SK-N-SH treated with all-trans-retinoic acid at 6 μM for 48 hours (cell line): Measurements from ENCODE around the gene TTYH3.
"Not testable (repeated sequence)": the region's sequence is repeated elsewhere in the genome, so short reads cannot be mapped to it uniquely, and the experiment has no call there.

Experiments
- ATAC-seq: fragments of 200-7000 bp; cut with Tn5 transposase; 3 replicates; pipeline ENCODE4 v1.9.1; 2020; ENCODE audit warnings: mild to moderate bottlenecking, moderate library complexity
- ARNTL ChIP-seq: fragments of 450-650 bp; formaldehyde crosslinking; IDR thresholded peaks from 2 replicates; pipeline ENCODE4 v1.5.0; 2020; ENCODE audit warnings: low read depth, mild to moderate bottlenecking, moderate library complexity, borderline replicate concordance
- BACH2 ChIP-seq: fragments of 250-450 bp; sonication (Bioruptor Pico); IDR thresholded peaks from 2 replicates; pipeline ENCODE4 v1.9.0; 2021; ENCODE audit warnings: mild to moderate bottlenecking, borderline replicate concordance
- CSDC2 ChIP-seq: fragments of 250-450 bp; sonication (Bioruptor Pico); IDR thresholded peaks from 2 replicates; pipeline ENCODE4 v1.5.0; 2020; ENCODE audit warnings: mild to moderate bottlenecking, moderate library complexity
- CSRNP3 ChIP-seq: fragments of 250-450 bp; sonication (Bioruptor Pico); IDR thresholded peaks from 2 replicates; pipeline ENCODE4 v1.5.1; 2021; ENCODE audit warnings: mild to moderate bottlenecking, moderate library complexity
- ESRRG ChIP-seq: fragments of 250-450 bp; sonication (Bioruptor Pico); IDR thresholded peaks from 2 replicates; pipeline ENCODE4 v1.6.1; 2021; ENCODE audit warnings: mild to moderate bottlenecking
- GLIS3 ChIP-seq: fragments of 250-450 bp; sonication (Bioruptor Pico); IDR thresholded peaks from 2 replicates; pipeline ENCODE4 v1.5.0; 2020; ENCODE audit warnings: mild to moderate bottlenecking, moderate library complexity
- ISL1 ChIP-seq: fragments of 250-450 bp; sonication (Bioruptor Pico); IDR thresholded peaks from 2 replicates; pipeline ENCODE4 v2.1.2; 2022; ENCODE audit warnings: mild to moderate bottlenecking, moderate library complexity
- OSR1 ChIP-seq: fragments of 250-450 bp; sonication (Bioruptor Pico); IDR thresholded peaks from 2 replicates; pipeline ENCODE4 v1.8.0; 2022; ENCODE audit warnings: moderate library complexity, mild to moderate bottlenecking, inconsistent platforms
- PPARA ChIP-seq: fragments of 250-450 bp; sonication (Bioruptor Pico); IDR thresholded peaks from 2 replicates; pipeline ENCODE4 v1.5.0; 2020; ENCODE audit warnings: mild to moderate bottlenecking, borderline replicate concordance
- RARB ChIP-seq: fragments of 250-450 bp; sonication (Bioruptor Pico); IDR thresholded peaks from 2 replicates; pipeline ENCODE4 v1.8.0; 2021; ENCODE audit warnings: mild to moderate bottlenecking, moderate library complexity
- SNAI2 ChIP-seq: fragments of 250-450 bp; sonication (Bioruptor Pico); IDR thresholded peaks from 2 replicates; pipeline ENCODE4 v1.5.0; 2020; ENCODE audit warnings: mild to moderate bottlenecking, moderate library complexity
- TCF4 ChIP-seq: fragments of 250-450 bp; sonication (Bioruptor Pico); IDR thresholded peaks from 2 replicates; pipeline ENCODE4 v1.8.0; 2021; ENCODE audit warnings: mild to moderate bottlenecking, moderate library complexity, borderline replicate concordance
- TOX ChIP-seq: fragments of 250-450 bp; sonication (Bioruptor Pico); IDR thresholded peaks from 2 replicates; pipeline ENCODE4 v1.8.0; 2021; ENCODE audit warnings: mild to moderate bottlenecking, moderate library complexity, borderline replicate concordance
- ZC3H10 ChIP-seq: fragments of 250-450 bp; sonication (Bioruptor Pico); IDR thresholded peaks from 2 replicates; pipeline ENCODE4 v1.5.1; 2021; ENCODE audit warnings: mild to moderate bottlenecking, moderate library complexity
- ZFP3 ChIP-seq: fragments of 250-450 bp; sonication (Bioruptor Pico); IDR thresholded peaks from 2 replicates; pipeline ENCODE4 v1.5.0; 2020; ENCODE audit warnings: mild to moderate bottlenecking, moderate library complexity
- ZFP30 ChIP-seq: fragments of 450-650 bp; formaldehyde crosslinking; IDR thresholded peaks from 2 replicates; pipeline ENCODE4 v1.5.0; 2022; ENCODE audit warnings: mild to moderate bottlenecking, moderate library complexity
- ZNF565 ChIP-seq: fragments of 450-650 bp; formaldehyde crosslinking; conservative IDR thresholded peaks from 2 replicates; pipeline ENCODE4 v1.5.0; 2020; ENCODE audit warnings: low read depth, mild to moderate bottlenecking, moderate library complexity
- ZNF70 ChIP-seq: fragments of 450-650 bp; formaldehyde crosslinking; IDR thresholded peaks from 2 replicates; pipeline ENCODE4 v1.5.0; 2020; ENCODE audit warnings: mild to moderate bottlenecking, moderate library complexity
- ZNF8 ChIP-seq: fragments of 450-650 bp; formaldehyde crosslinking; IDR thresholded peaks from 2 replicates; pipeline ENCODE4 v1.5.0; 2020; ENCODE audit warnings: mild to moderate bottlenecking, moderate library complexity
- TF ChIP-seq, protein P1 (sequence below): fragments of 250-450 bp; sonication (Bioruptor Pico); IDR thresholded peaks from 2 replicates; pipeline ENCODE4 v1.5.1; 2020; ENCODE audit warnings: low read depth, mild to moderate bottlenecking, moderate library complexity

The TTYH3 gene

DNA sequence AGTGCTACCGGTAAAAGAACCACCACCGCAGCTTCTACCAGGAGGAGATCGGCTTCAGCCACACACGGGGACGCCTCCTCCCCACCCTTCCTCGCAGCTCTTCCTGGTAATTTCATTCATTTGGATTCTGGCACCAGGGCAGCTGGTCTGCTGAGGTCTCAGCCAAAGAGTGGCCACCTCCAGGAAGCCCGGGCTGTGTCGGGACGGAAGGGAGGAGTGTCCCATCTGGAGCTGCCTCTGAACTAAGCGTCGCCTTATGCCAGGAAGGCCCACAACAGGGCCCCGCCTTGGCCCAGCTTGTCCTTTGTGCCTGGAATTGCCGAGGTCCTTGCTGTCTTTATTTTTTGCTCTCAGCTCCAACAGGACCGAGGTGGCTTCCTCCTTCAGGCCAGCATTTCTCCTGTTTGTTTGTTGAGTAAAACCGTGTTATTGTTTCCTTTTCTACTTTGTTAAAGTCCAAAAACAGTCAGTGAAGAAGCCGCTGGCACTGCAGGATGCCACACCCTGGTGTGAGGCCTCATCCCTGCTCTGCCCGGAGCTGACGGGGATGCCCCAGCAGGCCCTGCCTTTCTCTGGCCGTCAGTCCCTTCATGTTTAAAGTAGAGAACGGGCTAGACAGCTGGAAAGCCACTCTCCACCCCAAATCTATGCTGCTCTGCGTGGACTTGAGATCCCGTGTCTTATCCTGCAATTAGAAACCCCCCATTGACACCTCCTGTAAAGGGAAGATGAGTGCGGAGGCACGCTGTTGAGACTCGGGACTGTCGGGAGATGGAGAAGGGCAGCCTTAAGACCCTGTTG lies 24.5 kb upstream of the TTYH3 start:
- no peak for ATAC-seq

DNA sequence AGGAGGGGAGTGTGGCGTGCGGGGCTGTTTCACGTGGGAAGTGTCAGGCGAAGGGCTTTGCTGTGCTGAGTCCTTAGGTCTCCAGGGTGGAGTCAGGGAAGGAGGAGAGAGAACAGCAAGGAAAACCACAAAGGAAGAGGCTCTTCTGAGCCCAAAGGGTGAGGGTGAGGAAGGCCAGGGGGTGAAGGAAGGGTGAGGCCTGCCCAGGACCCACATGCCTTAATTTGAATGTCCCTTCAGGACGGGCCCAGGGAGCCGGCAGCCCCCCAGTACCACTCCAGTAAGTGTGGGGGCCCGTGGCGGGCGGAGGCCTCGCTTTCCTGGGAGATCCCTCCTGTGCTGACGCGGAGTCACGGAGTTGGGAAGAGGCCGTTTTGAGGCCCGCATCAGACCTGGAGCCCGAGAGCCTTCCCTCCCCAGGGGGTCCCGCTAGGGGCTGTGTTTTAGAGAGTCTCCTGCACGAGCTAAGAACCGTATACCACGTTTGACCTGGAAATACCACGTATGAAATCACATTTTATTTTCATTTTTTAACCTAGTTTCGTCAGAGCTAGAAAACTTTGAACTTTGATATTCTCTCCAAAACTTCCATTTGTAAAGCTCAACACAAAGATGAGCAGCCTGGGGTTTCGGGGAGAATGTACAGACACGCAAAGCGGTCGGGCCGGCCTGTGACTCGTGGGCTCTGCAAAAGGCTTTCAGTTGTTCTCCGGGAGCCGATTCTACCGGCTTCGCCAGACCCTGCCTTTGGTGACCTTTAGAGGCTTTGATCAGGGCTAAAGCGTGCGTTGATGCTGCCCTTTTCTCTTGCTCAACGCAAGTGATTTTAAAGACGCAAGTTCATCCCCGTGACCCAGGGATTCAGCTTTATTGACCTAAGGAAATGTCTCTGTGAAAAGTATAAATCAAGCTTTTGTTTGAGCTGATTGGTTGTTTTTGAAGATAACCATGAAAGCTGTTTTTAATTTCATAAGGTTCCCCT lies 23.6 kb upstream of the TTYH3 start:
- ATAC-seq = no peak
- TF ChIP-seq, protein P1, sequence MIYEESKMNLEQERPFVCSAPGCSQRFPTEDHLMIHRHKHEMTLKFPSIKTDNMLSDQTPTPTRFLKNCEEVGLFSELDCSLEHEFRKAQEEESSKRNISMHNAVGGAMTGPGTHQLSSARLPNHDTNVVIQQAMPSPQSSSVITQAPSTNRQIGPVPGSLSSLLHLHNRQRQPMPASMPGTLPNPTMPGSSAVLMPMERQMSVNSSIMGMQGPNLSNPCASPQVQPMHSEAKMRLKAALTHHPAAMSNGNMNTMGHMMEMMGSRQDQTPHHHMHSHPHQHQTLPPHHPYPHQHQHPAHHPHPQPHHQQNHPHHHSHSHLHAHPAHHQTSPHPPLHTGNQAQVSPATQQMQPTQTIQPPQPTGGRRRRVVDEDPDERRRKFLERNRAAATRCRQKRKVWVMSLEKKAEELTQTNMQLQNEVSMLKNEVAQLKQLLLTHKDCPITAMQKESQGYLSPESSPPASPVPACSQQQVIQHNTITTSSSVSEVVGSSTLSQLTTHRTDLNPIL (CRISPR knock-in tag) = no peak
- TF ChIP-seq SNAI2 (no peak), ZFP30 (CRISPR knock-in tag) (no peak), GLIS3 (CRISPR knock-in tag) (no peak), ZNF70 (CRISPR knock-in tag) (no peak), ESRRG (no peak), OSR1 (no peak), RARB (no peak), CSDC2 (CRISPR knock-in tag) (no peak), ZC3H10 (CRISPR knock-in tag) (no peak)

More for the DNA sequence above, 24.5 kb upstream of the TTYH3 start:
- TF ChIP-seq, protein P1 (CRISPR knock-in tag) = no peak
- TF ChIP-seq ARNTL (CRISPR knock-in tag) (no peak), CSRNP3 (no peak), ESRRG (no peak), GLIS3 (CRISPR knock-in tag) (no peak)

DNA sequence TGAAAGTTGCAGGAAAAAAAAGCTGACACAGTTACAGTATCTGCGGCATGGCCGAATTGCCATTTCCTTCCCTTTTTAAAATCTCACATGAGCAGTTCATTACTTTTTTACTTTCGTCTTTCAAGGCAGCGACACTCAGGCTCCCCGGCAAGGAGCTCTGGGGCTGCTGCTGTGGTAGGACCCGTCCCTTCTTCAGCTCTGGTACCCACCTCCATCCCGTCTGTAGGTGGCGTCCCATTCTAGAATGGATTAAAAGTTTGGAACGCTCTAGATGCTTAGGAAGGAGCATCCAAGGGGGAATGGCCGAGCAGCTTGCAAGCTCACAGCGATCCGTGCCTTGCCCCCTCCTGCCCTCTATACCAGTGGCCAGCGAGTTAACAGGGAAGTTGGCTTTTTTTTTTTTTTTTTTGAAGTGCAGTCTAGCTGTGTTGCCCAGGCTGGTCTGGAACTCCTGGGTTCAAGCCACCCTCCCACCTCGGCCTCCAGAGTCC lies 22.8 kb upstream of the TTYH3 start:
- no peak for TF ChIP-seq RARB
- no peak for TF ChIP-seq TCF4 (CRISPR knock-in tag)
- TF ChIP-seq GLIS3 (CRISPR knock-in tag) = no peak
- TF ChIP-seq ZNF70 (CRISPR knock-in tag) = no peak
- TF ChIP-seq ZNF565 (CRISPR knock-in tag) = no peak
- TF ChIP-seq ZFP3 (CRISPR knock-in tag) = no peak
- no peak for TF ChIP-seq CSDC2 (CRISPR knock-in tag)
- TF ChIP-seq BACH2 (CRISPR knock-in tag) = no peak
- TF ChIP-seq CSRNP3 = no peak
- TF ChIP-seq, protein P1 (CRISPR knock-in tag) = no peak
- TF ChIP-seq SNAI2 = no peak
- TF ChIP-seq ISL1 = no peak
- no peak for TF ChIP-seq ESRRG
- TF ChIP-seq OSR1 = no peak
- TF ChIP-seq ZC3H10 (CRISPR knock-in tag) = no peak
- no peak for TF ChIP-seq ARNTL (CRISPR knock-in tag)
- no peak for TF ChIP-seq ZNF8 (CRISPR knock-in tag)
- no peak for TF ChIP-seq TOX (CRISPR knock-in tag)
- TF ChIP-seq PPARA (CRISPR knock-in tag) = no peak
- ATAC-seq = peak; percentile 72

- not testable (repeated sequence) for ATAC-seq
Observed at GRCh38 chr7:2609646-2610045, 22.1 kb upstream of the TTYH3 start.
